Psoas muscle (tissue), 8 donors: ENCODE data around the gene ACOXL. TPM values are rescaled to one million over a fixed set of nuclear protein-coding genes. Genes with fewer than 3 reads are reported as not detected.
A peak's percentile ranks its signal among the peaks of the same experiment; 100 is the strongest.

Experiments
- ATAC-seq, 4 donors: fragments of 200-7000 bp; cut with Tn5 transposase; one replicate each; pipeline ENCODE4 v1.9.1; 2020; ENCODE audit warnings: moderate library complexity in 3 of 4, mild to moderate bottlenecking in 2 of 4
- DNase-seq, 2 donors: peaks; one replicate each; pipeline ENCODE4 v3.0.0-alpha.2; 2020
- H3K27ac ChIP-seq: fragments of 200-600 bp; one replicate; pipeline ENCODE4 v1.8.0; 2022
- H3K27me3 ChIP-seq, 3 donors: fragments of 200-600 bp in 1 of 3; one replicate each; pipeline versions ENCODE4 v1.6.1 to v1.8.0; 2013 to 2022; ENCODE audit warnings: low read length in 2 of 3, mild to moderate bottlenecking in 2 of 3, moderate library complexity in 1 of 3; ENCODE audit not compliant: insufficient read depth in 3 of 3
- H3K36me3 ChIP-seq, 2 donors: fragments of 200-600 bp in 1 of 2; one replicate each; pipeline versions ENCODE4 v1.6.1 to v1.8.0; 2013 to 2022; ENCODE audit warnings: low read depth in 1 of 2, mild to moderate bottlenecking in 1 of 2, moderate library complexity in 1 of 2; ENCODE audit not compliant: insufficient read depth in 1 of 2
- H3K4me1 ChIP-seq: fragments of 200-600 bp; one replicate; pipeline ENCODE4 v1.8.0; 2022
- H3K4me3 ChIP-seq: fragments of 200-600 bp; one replicate; pipeline ENCODE4 v1.8.0; 2022; ENCODE audit warnings: mild to moderate bottlenecking
- H3K9me3 ChIP-seq: fragments of 200-600 bp; one replicate; pipeline ENCODE4 v1.8.0; 2022
- CTCF ChIP-seq: fragments of 200-600 bp; IDR thresholded peaks from one replicate; pipeline ENCODE4 v1.8.0; 2022; ENCODE audit warnings: antibody characterized with exemption
- WGBS, 3 donors: extraction: QIAGEN DNeasy Blood & Tissue Kit; methylation state at CpG; one replicate each; pipeline versions ENCODE4 v1.1.6 to v1.1.7; 2013; 5-methylcytosine and 5-hydroxymethylcytosine counted together
- intact Hi-C, 2 donors: fragments of 100-400 bp; cut with DNase I; formaldehyde crosslinking; loops; one replicate each; pipeline versions ENCODE4 v1.11.0 to v1.14.2; 2022
- polyA plus RNA-seq, 3 donors: library from polyadenylated mRNA; stranded (reverse); fragments of 200-250 nt; gene quantifications; one replicate each; pipeline ENCODE4 v1.2.3, GENCODE V29; 2013
- total RNA-seq, 4 donors: library from RNA; stranded (reverse); fragmentation: NEBNext Ultra II Directional in 2 of 4; extraction: Animal tissue kit (Norgen Biotek cat#: 25700) in 2 of 4; gene quantifications; one replicate each; pipeline versions ENCODE4 v1.2.1 to v1.2.4, GENCODE V29; 2021 to 2023
- donor health status: healthy with polysubstance abuse.
- donor health status: DM: no; HTN: no; CAD: no; lungs with moderate emphysema.
- donor health status: Bipolar disorder and iron deficiency.
- donor health status: healthy.
- donor health status: DM: yes; HTN: yes; CAD: no.
- donor health status: DM: no; HTN: no; CAD: no.
- donor health status: DM: no; HTN: no; CAD: no.
- donor health status: DM: yes; HTN: yes; CAD: no.

ACOXL gene
- total and polyA plus RNA-seq, 7 donors, result 0.01 TPM; not detected in 6

GRCh38 chr2:110764931-110765330 is 32.6 kb downstream of the ACOXL start:
- Histone ChIP-seq H3K9me3 (no peaks in the 10 kb centered on the region), H3K27ac (no peak overlapping the region), H3K4me1 (peaks cover under 1% of the 10 kb centered on the region), H3K27me3 (no peaks in the 10 kb centered on the region), H3K36me3 (no peaks in the 10 kb centered on the region), H3K4me3 (no peak overlapping the region)
- 95 to 97% (median 97%) methylated on average over 1 of the region's 1 CpG for WGBS, 3 donors
- DNase-seq (no peak), ATAC-seq (no peak)
- TF ChIP-seq CTCF, result no peak
- intact Hi-C loops, result loop anchor here in 1 of 2 donors (5.0 kb wide), 1 partner anchor 88 kb away; the partner anchor contains the start of gene BUB1

- 60 to 81% (median 62%) methylated on average over 3 of the region's 3 CpGs for WGBS, 3 donors
- Histone ChIP-seq H3K27me3 (no peaks in the 10 kb centered on the region), H3K4me3 (no peak overlapping the region), H3K4me1 (peaks cover 10% of the 10 kb centered on the region), H3K27ac (no peak overlapping the region), H3K36me3 (no peaks in the 10 kb centered on the region), H3K9me3 (no peaks in the 10 kb centered on the region)
- TF ChIP-seq CTCF, result no peak
- no peak for ATAC-seq
- no peak for DNase-seq
- intact Hi-C loops, result loop anchor here in 1 of 2 donors (5.0 kb wide), 1 partner anchor 89 kb away; the partner anchor contains the start of gene BUB1
These were observed 33.9 kb downstream of the ACOXL start for GRCh38 chr2:110766291-110766690.

- TF ChIP-seq CTCF, result no peak
- no peaks in the 10 kb centered on the region for H3K27me3 ChIP-seq
- no peaks in the 10 kb centered on the region for H3K9me3 ChIP-seq
- DNase-seq, result no peak
- no peak for ATAC-seq
- H3K36me3 ChIP-seq, result no peaks in the 10 kb centered on the region
- intact Hi-C loops, result loop anchor here in 1 of 2 donors (5.0 kb wide), 1 partner anchor 91 kb away; the partner anchor contains the start of gene BUB1
- WGBS, 3 donors, result 90 to 94% (median 93%) methylated on average over 10 of the region's 10 CpGs
- H3K4me1 ChIP-seq, result peaks cover 21% of the 10 kb centered on the region
- H3K4me3 ChIP-seq, result no peak overlapping the region
- no peak overlapping the region for H3K27ac ChIP-seq
These were observed 36.2 kb downstream of the ACOXL start for GRCh38 chr2:110768591-110768990.

- H3K4me1 ChIP-seq, result peaks cover 27% of the 10 kb centered on the region
- no peaks in the 10 kb centered on the region for H3K27me3 ChIP-seq
- peak overlapping the region; percentile 85 for H3K27ac ChIP-seq
- H3K9me3 ChIP-seq, result no peaks in the 10 kb centered on the region
- peak overlapping the region; percentile 32 for H3K4me3 ChIP-seq
- H3K36me3 ChIP-seq, result no peaks in the 10 kb centered on the region
- intact Hi-C loops, result no loop called here
- 13 to 17% (median 14%) methylated on average over 16 of the region's 16 CpGs for WGBS, 3 donors
- peak in 1 of 4 donors; percentile 23 for ATAC-seq
- no peak for DNase-seq
- no peak for TF ChIP-seq CTCF
These were observed 38.1 kb downstream of the ACOXL start for GRCh38 chr2:110770404-110770958.
